Stomach (tissue), 9 donors: ENCODE results near the gene ZC3HAV1. TPM values are rescaled to one million over a fixed set of nuclear protein-coding genes. Genes with fewer than 3 reads are reported as not detected.

ENCODE experiments used
- DNase-seq, 2 donors: peaks; one replicate each; pipeline versions ENCODE4 v3.0.0 to v3.0.0-alpha.2; 2013 to 2019
- H3K27ac ChIP-seq, 5 donors: fragments of 200-600 bp in 4 of 5; sonication (generic) in 4 of 5; one replicate each; pipeline ENCODE4 v1.5.1; 2013 to 2019; ENCODE audit warnings: mild to moderate bottlenecking in 1 of 5, moderate library complexity in 1 of 5
- H3K27me3 ChIP-seq, 3 donors: fragments of 200-600 bp; sonication (generic); one replicate each; pipeline ENCODE4 v1.5.1; 2017 to 2019; ENCODE audit warnings: mixed run types in 1 of 3
- H3K36me3 ChIP-seq, 4 donors: fragments of 200-600 bp; sonication (generic); 1 replicate in 3 of 4; 2 replicates in 1 of 4; pipeline ENCODE4 v1.5.1; 2016 to 2019
- H3K4me1 ChIP-seq, 4 donors: fragments of 200-600 bp; sonication (generic); one replicate each; pipeline ENCODE4 v1.5.1; 2016 to 2019
- H3K4me3 ChIP-seq, 4 donors: fragments of 200-600 bp; sonication (generic) in 3 of 4; one replicate each; pipeline ENCODE4 v1.5.1; 2016 to 2019; ENCODE audit warnings: mild to moderate bottlenecking in 1 of 4
- H3K9me3 ChIP-seq, 4 donors: fragments of 200-600 bp; sonication (generic); one replicate each; pipeline ENCODE4 v1.5.1; 2016 to 2019
- CTCF ChIP-seq, 7 experiments: fragments of 450-650 bp in 4 of 7; fragments of 200-600 bp in 3 of 7; sonication (generic) in 3 of 7; IDR thresholded peaks; one replicate each; pipeline ENCODE4 v1.5.1; 2016 to 2019; ENCODE audit warnings: antibody characterized with exemption in 7 of 7, control low read depth in 2 of 7, mild to moderate bottlenecking in 1 of 7
- EP300 ChIP-seq: sonication (generic); formaldehyde crosslinking; IDR thresholded peaks from one replicate; pipeline ENCODE4 v1.6.1; 2017; ENCODE audit warnings: antibody characterized with exemption
- POLR2A ChIP-seq, 4 donors: fragments of 450-650 bp; IDR thresholded peaks; one replicate each; pipeline ENCODE4 v1.6.1; 2016; ENCODE audit warnings: antibody characterized with exemption in 4 of 4, control low read depth in 2 of 4, mild to moderate bottlenecking in 1 of 4, moderate library complexity in 1 of 4
- POLR2AphosphoS5 ChIP-seq, 3 donors: sonication (generic); formaldehyde crosslinking; IDR thresholded peaks; one replicate each; pipeline ENCODE4 v1.6.1; 2016; ENCODE audit warnings: antibody characterized with exemption in 3 of 3
- WGBS, 5 donors: extraction: QIAGEN DNeasy Blood & Tissue Kit in 3 of 5; methylation state at CpG; one replicate each; pipeline versions ENCODE4 v1.1.5 to v1.1.7; 2013 to 2018; 5-methylcytosine and 5-hydroxymethylcytosine counted together
- intact Hi-C: fragments of 100-400 bp; cut with DNase I; formaldehyde crosslinking; loops from one replicate; pipeline ENCODE4 v1.15.1; 2023; ENCODE audit warnings: low total_unique reads
- polyA plus RNA-seq, 3 donors: library from polyadenylated mRNA; stranded (reverse); fragments of 200-250 nt; gene quantifications; one replicate each; pipeline ENCODE4 v1.2.3, GENCODE V29; 2013
- total RNA-seq, 5 donors: library from RNA; depleted of rRNA; stranded (reverse); fragments of >200 nt; gene quantifications; one replicate each; pipeline versions ENCODE4 v1.1.0 to v1.2.3, GENCODE V29; 2014 to 2016
- donor health status: healthy with polysubstance abuse.
- donor health status: Bipolar disorder and iron deficiency.
- donor health status: healthy.

Gene ZC3HAV1
- total and polyA plus RNA-seq, 8 donors = 5.5 to 34.3 (median 12.9) TPM

- intact Hi-C loops = no loop called here
- 7 to 22% (median 8%) methylated on average over 15 to 47 of the region's 47 CpGs for WGBS, 5 donors
- Histone ChIP-seq H3K27me3 (no peaks in the 10 kb centered on the region), H3K9me3 (no peaks in the 10 kb centered on the region), H3K4me3 (peak overlapping the region; percentile 70 to 97 (median 91)), H3K4me1 (peaks cover 0 to 35% (median 17%) of the 10 kb centered on the region in 4 donors), H3K27ac (peak overlapping the region; percentile 66 to 86 (median 79)), H3K36me3 (peaks cover 0 to 36% (median 17%) of the 10 kb centered on the region in 4 donors)
- peak in 1 of 2 donors; percentile 75 for DNase-seq
- TF ChIP-seq EP300 = no peak
- TF ChIP-seq POLR2A (IDR thresholded peaks at IDR 0.05) = no peak
- no peak for TF ChIP-seq POLR2AphosphoS5 (IDR thresholded peaks at IDR 0.05)
- TF ChIP-seq CTCF (IDR thresholded peaks at IDR 0.05) = no peak
Measured at GRCh38 chr7:139034855-139035585, 74.5 kb downstream of the ZC3HAV1 start.

- H3K9me3 ChIP-seq = no peaks in the 10 kb centered on the region
- no peak for DNase-seq
- H3K27ac ChIP-seq = no peak overlapping the region
- H3K4me1 ChIP-seq = peaks cover 0 to 35% (median 17%) of the 10 kb centered on the region in 4 donors
- no peaks in the 10 kb centered on the region for H3K27me3 ChIP-seq
- TF ChIP-seq POLR2A (IDR thresholded peaks at IDR 0.05) (no peak), POLR2AphosphoS5 (IDR thresholded peaks at IDR 0.05) (no peak), CTCF (IDR thresholded peaks at IDR 0.05) (no peak), EP300 (no peak)
- H3K4me3 ChIP-seq = peak overlapping the region in 1 of 4 donors; percentile 97
- intact Hi-C loops = no loop called here
- 84 to 93% (median 89%) methylated on average over 5 of the region's 5 CpGs for WGBS, 5 donors
- peaks cover 2 to 43% (median 24%) of the 10 kb centered on the region in 4 donors for H3K36me3 ChIP-seq
Measured at GRCh38 chr7:139034336-139034735, 75.2 kb downstream of the ZC3HAV1 start.

GRCh38 chr7:139033346-139034114, 76.0 kb downstream of the ZC3HAV1 start:
- H3K4me3 ChIP-seq = no peak overlapping the region
- 75 to 85% (median 81%) methylated on average over 6 of the region's 6 CpGs for WGBS, 5 donors
- no peaks in the 10 kb centered on the region for H3K27me3 ChIP-seq
- no peak for DNase-seq
- intact Hi-C loops = no loop called here
- no peak for TF ChIP-seq POLR2A (IDR thresholded peaks at IDR 0.05)
- TF ChIP-seq CTCF (IDR thresholded peaks at IDR 0.05) = no peak
- TF ChIP-seq POLR2AphosphoS5 (IDR thresholded peaks at IDR 0.05) = no peak
- peaks cover 0 to 35% (median 17%) of the 10 kb centered on the region in 4 donors for H3K4me1 ChIP-seq
- H3K9me3 ChIP-seq = no peaks in the 10 kb centered on the region
- no peak overlapping the region for H3K27ac ChIP-seq
- H3K36me3 ChIP-seq = peaks cover 4 to 51% (median 32%) of the 10 kb centered on the region in 4 donors

GRCh38 chr7:139032473-139032872, 77.0 kb downstream of the ZC3HAV1 start:
- TF ChIP-seq CTCF (IDR thresholded peaks at IDR 0.05) (no peak), EP300 (no peak), POLR2A (IDR thresholded peaks at IDR 0.05) (no peak), POLR2AphosphoS5 (IDR thresholded peaks at IDR 0.05) (no peak)
- Histone ChIP-seq H3K27me3 (no peaks in the 10 kb centered on the region), H3K27ac (no peak overlapping the region), H3K36me3 (peaks cover 4 to 61% (median 42%) of the 10 kb centered on the region in 4 donors), H3K4me1 (peaks cover 0 to 35% (median 17%) of the 10 kb centered on the region in 4 donors), H3K9me3 (no peaks in the 10 kb centered on the region), H3K4me3 (no peak overlapping the region)
- intact Hi-C loops = no loop called here
- no peak for DNase-seq
- WGBS, 5 donors = 90 to 99% (median 96%) methylated on average over 4 of the region's 4 CpGs
